ENCODE measurements around the gene SND1.

GRCh38 chr7:127711872-127712271, 59.9 kb downstream of the SND1 start:
- TF ChIP-seq RARB (CRISPR knock-in tag; IDR thresholded peaks at IDR 0.05): no peak
- no peak for TF ChIP-seq CSDC2 (CRISPR knock-in tag; IDR thresholded peaks at IDR 0.05)
- TF ChIP-seq ZNF565 (CRISPR knock-in tag; conservative IDR thresholded peaks at IDR 0.05; ENCODE audit: low read depth): no peak
- TF ChIP-seq OSR1 (CRISPR knock-in tag; IDR thresholded peaks at IDR 0.05): no peak
- TF ChIP-seq, protein P1, sequence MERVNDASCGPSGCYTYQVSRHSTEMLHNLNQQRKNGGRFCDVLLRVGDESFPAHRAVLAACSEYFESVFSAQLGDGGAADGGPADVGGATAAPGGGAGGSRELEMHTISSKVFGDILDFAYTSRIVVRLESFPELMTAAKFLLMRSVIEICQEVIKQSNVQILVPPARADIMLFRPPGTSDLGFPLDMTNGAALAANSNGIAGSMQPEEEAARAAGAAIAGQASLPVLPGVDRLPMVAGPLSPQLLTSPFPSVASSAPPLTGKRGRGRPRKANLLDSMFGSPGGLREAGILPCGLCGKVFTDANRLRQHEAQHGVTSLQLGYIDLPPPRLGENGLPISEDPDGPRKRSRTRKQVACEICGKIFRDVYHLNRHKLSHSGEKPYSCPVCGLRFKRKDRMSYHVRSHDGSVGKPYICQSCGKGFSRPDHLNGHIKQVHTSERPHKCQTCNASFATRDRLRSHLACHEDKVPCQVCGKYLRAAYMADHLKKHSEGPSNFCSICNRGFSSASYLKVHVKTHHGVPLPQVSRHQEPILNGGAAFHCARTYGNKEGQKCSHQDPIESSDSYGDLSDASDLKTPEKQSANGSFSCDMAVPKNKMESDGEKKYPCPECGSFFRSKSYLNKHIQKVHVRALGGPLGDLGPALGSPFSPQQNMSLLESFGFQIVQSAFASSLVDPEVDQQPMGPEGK (CRISPR knock-in tag; IDR thresholded peaks at IDR 0.05; ENCODE audit: borderline replicate concordance): no peak
- TF ChIP-seq ARNTL (CRISPR knock-in tag; IDR thresholded peaks at IDR 0.05; ENCODE audit: borderline replicate concordance, low read depth): no peak
